AG10803 (cell line): ENCODE measurements around the gene CTIF.

Source experiments
- DNase-seq: peaks from one replicate; pipeline ENCODE4 v3.0.0; 2010; ENCODE audit warnings: low read depth
- H3K4me3 ChIP-seq: 2 replicates; pipeline ENCODE4 v1.5.1; 2011; ENCODE audit warnings: mild to moderate bottlenecking, low read length, control low read depth
- CTCF ChIP-seq: conservative IDR thresholded peaks from 2 replicates; pipeline ENCODE4 v1.5.1; 2011; ENCODE audit warnings: mild to moderate bottlenecking, low read length, control low read depth, inconsistent platforms

Gene CTIF

GRCh38 chr18:48855422-48856377 lies 316.9 kb downstream of the CTIF start:
- no peak for DNase-seq
- no peak for TF ChIP-seq CTCF
- H3K4me3 ChIP-seq, result no peak overlapping the region

GRCh38 chr18:48857023-48857694 lies 318.3 kb downstream of the CTIF start:
- TF ChIP-seq CTCF, result no peak

GRCh38 chr18:48858676-48859075 lies 319.8 kb downstream of the CTIF start:
- TF ChIP-seq CTCF, result no peak
- DNase-seq, result no peak
- H3K4me3 ChIP-seq, result no peak overlapping the region

More at GRCh38 chr18:48857023-48857694, 318.3 kb downstream of the CTIF start:
- no peak for DNase-seq
- H3K4me3 ChIP-seq, result no peak overlapping the region

- H3K4me3 ChIP-seq, result no peak overlapping the region
- no peak for TF ChIP-seq CTCF
- DNase-seq, result no peak
Observed at GRCh38 chr18:48859311-48860268, 320.8 kb downstream of the CTIF start.

- TF ChIP-seq CTCF, result no peak
- no peak overlapping the region for H3K4me3 ChIP-seq
- DNase-seq, result no peak
Observed at GRCh38 chr18:48860269-48861180, 321.7 kb downstream of the CTIF start.

GRCh38 chr18:48861181-48861708 lies 322.4 kb downstream of the CTIF start:
- no peak for DNase-seq
- no peak for TF ChIP-seq CTCF
- H3K4me3 ChIP-seq, result no peak overlapping the region
